Body of pancreas (tissue), 4 donors: ENCODE results near the gene TMPRSS13. TPM values are rescaled to one million over a fixed set of nuclear protein-coding genes. Genes with fewer than 3 reads are reported as not detected.

ENCODE experiments used
- ATAC-seq: fragments of 150-250 bp; one replicate; pipeline ENCODE4 v1.9.1; 2016
- DNase-seq, 4 donors: peaks; one replicate each; pipeline ENCODE4 v3.0.0-alpha.2; 2019
- H3K27ac ChIP-seq, 4 donors: fragments of 200-600 bp; sonication (generic); 1 replicate in 3 of 4; 2 replicates in 1 of 4; pipeline versions ENCODE4 v1.5.1 to v1.6.1; 2016 to 2019; ENCODE audit warnings: mild to moderate bottlenecking in 1 of 4, mixed read lengths in 1 of 4, moderate library complexity in 1 of 4
- H3K27me3 ChIP-seq, 2 donors: fragments of 200-600 bp; sonication (generic); one replicate each; pipeline ENCODE4 v1.6.0; 2016; ENCODE audit warnings: mild to moderate bottlenecking in 1 of 2
- H3K36me3 ChIP-seq, 2 donors: fragments of 200-600 bp; sonication (generic); replicated peaks in 1 of 2; 2 replicates each; pipeline ENCODE4 v1.5.1; 2016; ENCODE audit warnings: low read depth in 2 of 2; ENCODE audit not compliant: insufficient read depth in 1 of 2
- H3K4me1 ChIP-seq: fragments of 200-600 bp; sonication (generic); one replicate; pipeline ENCODE4 v1.6.0; 2016
- H3K4me3 ChIP-seq, 2 donors: fragments of 200-600 bp; sonication (generic); 1 replicate in 1 of 2; 2 replicates in 1 of 2; pipeline ENCODE4 v1.5.1; 2016 to 2019
- H3K9me3 ChIP-seq, 3 donors: fragments of 200-600 bp; sonication (generic); 1 replicate in 2 of 3; 2 replicates in 1 of 3; pipeline ENCODE4 v1.5.1; 2016
- CTCF ChIP-seq, 7 experiments: fragments of 450-650 bp in 4 of 7; fragments of 200-600 bp in 3 of 7; sonication (generic) in 3 of 7; IDR thresholded peaks; one replicate each; pipeline ENCODE4 v1.5.1; 2016 to 2019; ENCODE audit warnings: antibody characterized with exemption in 7 of 7
- POLR2A ChIP-seq, 3 donors: fragments of 450-650 bp; IDR thresholded peaks; one replicate each; pipeline ENCODE4 v1.6.1; 2016; ENCODE audit warnings: antibody characterized with exemption in 3 of 3, mild to moderate bottlenecking in 2 of 3
- WGBS, 2 donors: methylation state at CpG; one replicate each; pipeline ENCODE4 v1.1.5; 2017; 5-methylcytosine and 5-hydroxymethylcytosine counted together
- intact Hi-C: fragments of 100-400 bp; cut with DNase I; formaldehyde crosslinking; loops from one replicate; pipeline ENCODE4 v1.15.1; 2023
- total RNA-seq, 2 donors: library from RNA; depleted of rRNA; stranded (reverse); fragments of >200 nt; gene quantifications; one replicate each; pipeline ENCODE4 v1.1.0, GENCODE V29; 2016

TMPRSS13 gene
- total RNA-seq, 2 donors from 2014 or later, result 1.6 to 4.9 TPM

DNA sequence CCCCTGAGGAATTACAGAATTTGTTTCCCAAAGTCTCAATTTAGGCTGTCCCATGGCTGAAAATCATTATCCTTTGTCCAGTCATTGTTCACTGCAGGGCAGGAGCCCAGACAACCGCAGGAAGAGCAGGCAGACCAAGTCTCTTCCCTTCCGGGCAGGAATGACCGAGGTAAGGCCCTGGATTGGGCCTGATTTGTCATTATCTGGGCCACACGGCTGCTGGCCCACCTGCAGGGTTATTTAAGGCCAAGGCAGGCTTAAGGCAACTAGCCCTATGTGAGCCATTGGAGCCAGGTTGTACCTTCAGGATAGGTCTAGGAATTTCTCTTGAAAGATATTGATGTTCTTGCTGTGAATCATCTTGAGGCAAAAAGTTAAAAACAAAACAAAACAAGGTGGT lies 47.2 kb upstream of the TMPRSS13 start:
- H3K4me3 ChIP-seq, result no peak overlapping the region
- H3K27ac ChIP-seq, result no peak overlapping the region
- no peaks in the 10 kb centered on the region for H3K9me3 ChIP-seq
- ATAC-seq (no peak), DNase-seq (no peak)
- H3K27me3 ChIP-seq, result no peaks in the 10 kb centered on the region
- peaks cover 13% of the 10 kb centered on the region for H3K4me1 ChIP-seq
- no peak for TF ChIP-seq POLR2A (IDR thresholded peaks at IDR 0.05)
- no peak for TF ChIP-seq CTCF (IDR thresholded peaks at IDR 0.05)
- H3K36me3 ChIP-seq, result no peaks in the 10 kb centered on the region
- WGBS, 2 donors, result 75 to 84% methylated on average over 4 of the region's 4 CpGs
- intact Hi-C loops, result no loop called here

DNA sequence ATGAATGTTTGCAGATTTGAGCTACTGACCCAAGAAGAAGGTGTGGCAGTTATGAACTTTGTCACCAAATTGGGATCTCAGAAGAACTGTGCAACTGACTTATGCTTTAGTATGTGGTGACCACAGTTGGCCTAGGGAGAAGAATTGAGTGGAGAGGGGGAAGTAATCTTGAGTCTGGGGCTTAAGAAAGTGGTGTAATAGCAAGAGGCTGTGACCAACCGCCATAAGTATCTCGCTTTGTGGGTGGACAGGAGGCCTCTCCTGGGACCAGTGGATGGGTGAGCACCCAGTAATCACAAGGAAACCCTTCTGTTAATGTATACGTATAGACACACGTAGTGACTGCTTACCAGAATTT lies 44.3 kb upstream of the TMPRSS13 start:
- Histone ChIP-seq H3K27me3 (no peaks in the 10 kb centered on the region), H3K4me1 (peaks cover 13% of the 10 kb centered on the region), H3K36me3 (no peaks in the 10 kb centered on the region), H3K27ac (no peak overlapping the region), H3K4me3 (no peak overlapping the region), H3K9me3 (no peaks in the 10 kb centered on the region)
- no peak for ATAC-seq
- intact Hi-C loops, result no loop called here
- 88 to 90% methylated on average over 4 of the region's 4 CpGs for WGBS, 2 donors
- DNase-seq, result no peak
- TF ChIP-seq POLR2A (IDR thresholded peaks at IDR 0.05) (no peak), CTCF (IDR thresholded peaks at IDR 0.05) (no peak)

DNA sequence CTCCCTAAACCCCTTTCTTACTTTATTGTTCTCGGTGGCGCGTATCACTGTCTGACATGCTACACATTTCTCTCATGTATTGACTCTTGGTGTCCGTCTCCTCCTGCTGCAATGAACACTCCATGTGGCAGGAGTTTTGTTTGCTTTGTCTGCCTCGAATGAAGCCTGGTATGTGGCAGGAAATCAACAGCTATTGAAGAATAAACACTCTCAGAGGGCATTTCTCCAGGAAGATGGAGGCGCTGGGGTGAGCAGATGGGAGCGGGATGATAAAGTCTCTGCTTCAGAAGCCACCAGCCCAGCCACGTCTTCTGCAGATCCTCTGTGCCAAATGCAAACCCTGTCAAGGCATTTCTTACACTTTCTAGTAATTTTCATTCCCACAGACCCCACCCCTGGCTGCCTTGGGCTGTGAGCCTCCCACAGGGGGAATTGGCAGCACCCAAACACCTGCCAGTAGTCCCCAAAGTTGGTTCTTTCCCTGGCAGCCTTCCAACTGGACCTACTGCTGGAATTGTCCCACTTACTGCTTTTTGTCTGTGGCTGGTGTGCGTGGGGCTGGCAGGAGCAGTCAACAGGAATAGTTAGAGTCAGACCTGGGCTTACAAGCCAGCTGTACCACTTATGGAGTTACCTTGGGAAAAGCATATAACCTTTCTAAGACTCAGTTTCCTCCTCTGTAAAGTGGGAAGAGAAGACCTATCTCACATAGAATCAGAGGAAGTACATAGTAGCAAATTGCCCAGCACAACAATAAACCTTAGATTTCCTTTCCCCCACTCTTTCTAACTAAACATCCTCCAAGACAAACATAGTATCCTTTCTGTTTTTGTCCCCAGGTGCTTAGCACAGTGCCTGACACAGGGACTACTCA lies 43.7 kb upstream of the TMPRSS13 start:
- peak; percentile 56 for ATAC-seq

GRCh38 chr11:117972044-117972443 lies 42.8 kb upstream of the TMPRSS13 start:
- DNase-seq (no peak), ATAC-seq (no peak)
- Histone ChIP-seq H3K27ac (no peak overlapping the region), H3K36me3 (no peaks in the 10 kb centered on the region), H3K27me3 (no peaks in the 10 kb centered on the region), H3K9me3 (no peaks in the 10 kb centered on the region), H3K4me3 (no peak overlapping the region), H3K4me1 (peaks cover 13% of the 10 kb centered on the region)
- TF ChIP-seq CTCF (IDR thresholded peaks at IDR 0.05) (no peak), POLR2A (IDR thresholded peaks at IDR 0.05) (no peak)
- WGBS, 2 donors, result 87 to 93% methylated on average over 10 of the region's 10 CpGs
- intact Hi-C loops, result no loop called here

More for the DNA sequence above, 43.7 kb upstream of the TMPRSS13 start:
- H3K9me3 ChIP-seq, result no peaks in the 10 kb centered on the region
- TF ChIP-seq CTCF (IDR thresholded peaks at IDR 0.05), result no peak
- no peak for TF ChIP-seq POLR2A (IDR thresholded peaks at IDR 0.05)
- WGBS, 2 donors, result 24 to 26% methylated on average over 9 of the region's 9 CpGs
- H3K36me3 ChIP-seq, result no peaks in the 10 kb centered on the region
- H3K27me3 ChIP-seq, result no peaks in the 10 kb centered on the region
- H3K4me1 ChIP-seq, result peaks cover 13% of the 10 kb centered on the region
- intact Hi-C loops, result no loop called here
- H3K4me3 ChIP-seq, result no peak overlapping the region
- H3K27ac ChIP-seq, result no peak overlapping the region
- DNase-seq, result no peak
